ENCODE measurements around the gene CALML3. TPM values are rescaled to one million over a fixed set of nuclear protein-coding genes. Genes with fewer than 3 reads are reported as not detected.

The CALML3 gene
- total RNA-seq, 4 donors from 2014 or later, result not detected

DNA sequence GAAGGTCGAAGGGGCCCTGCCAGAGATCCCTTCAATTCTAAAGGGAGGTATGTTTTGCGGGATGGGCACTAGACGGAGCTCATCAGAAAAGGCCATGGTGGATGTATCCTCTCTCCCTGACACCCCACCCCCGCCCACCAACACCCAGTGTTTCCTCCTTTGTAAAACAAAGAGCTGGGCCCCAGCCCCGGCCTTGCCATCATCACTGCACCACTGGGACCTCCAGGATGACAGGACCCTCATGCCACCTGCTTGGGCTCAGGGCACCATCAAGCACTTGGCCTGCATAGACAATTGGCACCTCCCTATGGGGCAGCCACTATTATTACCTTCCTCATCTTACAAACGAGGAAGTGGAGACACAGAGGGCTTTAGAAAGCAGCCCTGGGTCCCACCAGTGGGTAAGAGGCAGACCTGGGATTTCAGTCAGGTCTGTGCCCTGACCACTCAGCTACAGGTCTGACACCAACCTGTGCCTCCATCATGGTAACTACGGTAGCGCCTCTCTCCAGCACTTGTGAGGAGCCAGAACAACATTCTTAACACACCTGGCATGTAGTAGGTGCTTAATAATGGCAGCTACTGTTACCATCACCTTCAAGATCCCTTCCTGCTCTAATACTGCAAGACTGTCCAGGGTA lies 2.0 kb downstream of the CALML3 start:
- no peak for TF ChIP-seq CTCF (IDR thresholded peaks at IDR 0.05; ENCODE audit: low read depth)

GRCh38 chr10:5527332-5528200 lies 2.8 kb downstream of the CALML3 start:
- no peak for TF ChIP-seq CTCF (IDR thresholded peaks at IDR 0.05; ENCODE audit: low read depth)

DNA sequence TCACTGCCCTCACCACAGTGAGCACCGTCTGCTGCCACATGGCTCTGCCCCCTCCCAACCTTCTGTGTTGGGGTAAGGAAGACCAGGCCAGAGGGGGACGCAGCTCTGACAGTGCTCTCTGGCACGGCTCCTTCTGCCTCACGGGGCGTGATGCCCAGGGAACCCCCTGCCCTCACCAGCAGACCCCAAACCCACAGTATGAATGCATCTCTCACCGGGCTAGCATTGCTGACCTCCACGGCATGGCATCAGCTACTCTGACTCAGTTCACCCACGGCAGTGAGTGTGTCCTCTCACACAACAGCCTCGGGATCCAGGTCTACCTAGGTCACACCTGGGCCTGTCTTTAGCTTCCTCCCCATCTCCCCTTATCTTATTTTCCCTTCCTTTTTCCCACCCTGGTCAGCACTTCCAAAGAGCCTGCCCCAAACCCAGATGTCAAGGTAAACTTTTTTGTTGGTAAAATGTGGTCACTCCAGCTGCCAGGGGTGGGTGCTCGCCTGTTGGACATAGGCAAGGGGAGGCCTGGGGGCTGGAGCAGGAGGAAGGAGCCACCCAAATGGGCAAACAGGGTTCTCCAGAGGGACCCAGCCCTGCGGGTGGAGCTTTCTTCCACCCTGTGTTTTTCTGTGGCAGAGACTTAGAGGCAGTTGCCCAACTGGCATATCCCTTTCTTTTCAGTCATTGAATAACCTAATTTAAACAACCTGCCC lies 4.4 kb downstream of the CALML3 start:
- no peak for TF ChIP-seq CTCF (IDR thresholded peaks at IDR 0.05; ENCODE audit: low read depth)

DNA sequence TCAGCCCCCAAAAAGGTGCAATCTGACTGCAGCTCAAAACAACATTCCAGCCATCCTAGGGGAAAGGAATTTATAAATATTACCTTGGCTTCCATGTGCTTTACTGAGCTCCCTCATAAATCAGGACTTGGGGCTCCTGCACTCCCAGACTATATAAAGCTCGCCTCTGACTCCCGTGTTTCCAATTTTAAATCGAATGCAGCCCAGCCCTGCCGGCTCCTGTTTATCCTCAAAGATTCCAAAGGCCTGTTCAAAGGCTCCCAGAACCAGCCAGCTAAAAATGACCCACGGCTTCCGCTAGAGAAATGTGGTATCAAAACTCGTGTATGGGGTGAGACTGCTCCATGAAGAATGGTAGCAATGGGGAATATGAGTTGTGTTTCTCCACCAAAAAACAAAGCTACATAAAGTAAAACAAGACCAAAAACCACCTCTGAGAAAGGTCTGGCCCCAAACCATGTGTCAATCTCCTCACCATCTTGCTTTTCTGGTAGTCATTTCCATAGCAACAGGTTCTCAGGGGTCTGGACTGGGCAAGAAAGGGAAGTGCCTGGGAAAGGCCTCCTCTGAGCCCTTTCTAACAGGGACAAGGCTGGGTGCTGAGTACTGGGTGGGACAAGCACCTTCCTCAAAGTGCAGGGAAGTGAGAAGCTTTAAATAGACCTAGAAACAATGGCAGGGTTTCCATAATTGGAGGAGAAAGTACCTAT lies 5.1 kb downstream of the CALML3 start:
- no peak for TF ChIP-seq CTCF (IDR thresholded peaks at IDR 0.05; ENCODE audit: low read depth)

GRCh38 chr10:5530412-5530806 lies 5.6 kb downstream of the CALML3 start:
- TF ChIP-seq CTCF (IDR thresholded peaks at IDR 0.05; ENCODE audit: low read depth), result no peak

DNA sequence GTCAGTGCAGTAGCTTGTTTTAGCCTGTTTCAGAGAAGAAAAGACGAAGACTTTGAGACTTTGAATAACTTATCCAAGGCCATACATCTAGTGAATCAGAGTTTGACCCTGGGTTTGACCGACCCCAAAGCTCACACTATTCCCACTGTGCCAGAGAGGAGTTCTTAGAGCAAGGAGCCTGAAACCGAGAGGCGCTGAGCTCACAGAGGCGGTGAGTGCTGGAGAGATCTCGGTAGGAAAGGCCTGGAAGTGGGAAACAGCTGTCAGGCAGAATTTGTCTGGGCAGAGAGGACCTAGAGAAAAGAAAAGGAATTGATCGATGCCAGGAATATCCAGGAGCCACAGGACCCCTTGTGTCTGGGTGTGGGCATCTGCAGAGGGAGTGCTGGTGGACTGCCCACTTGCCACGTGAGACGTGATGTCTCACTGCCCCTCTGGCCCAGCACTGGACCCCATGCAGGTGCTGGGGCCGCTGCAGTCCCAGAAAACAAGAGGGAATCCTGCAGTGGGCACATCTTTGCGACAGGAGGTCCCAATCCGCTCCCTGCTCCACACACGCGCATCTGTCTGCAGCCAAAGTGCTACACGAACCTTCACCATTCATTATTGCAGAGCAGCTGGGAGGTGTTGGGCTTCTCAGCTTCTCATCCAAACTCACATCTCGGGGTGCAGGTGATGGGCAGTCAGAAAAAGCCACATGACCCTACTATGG lies 6.2 kb downstream of the CALML3 start:
- TF ChIP-seq CTCF (IDR thresholded peaks at IDR 0.05; ENCODE audit: low read depth), result no peak

All from subcutaneous adipose tissue (tissue), 4 donors.